Dedifferentiated amniotic fluid mesenchymal stem cell (primary cell): ENCODE measurements around the gene ADGRG3.

Source experiments
- DNase-seq: peaks from one replicate; pipeline ENCODE4 v3.0.0-alpha.2; 2016; ENCODE audit errors: extremely low spot score

Gene ADGRG3

GRCh38 chr16:57668263-57668571 lies at the start of gene ADGRG3:
Gene ADGRG3 (plus strand): TSS chr16:57668306. CDS start chr16:57668348, 42 bp downstream.
- no peak for DNase-seq

DNA sequence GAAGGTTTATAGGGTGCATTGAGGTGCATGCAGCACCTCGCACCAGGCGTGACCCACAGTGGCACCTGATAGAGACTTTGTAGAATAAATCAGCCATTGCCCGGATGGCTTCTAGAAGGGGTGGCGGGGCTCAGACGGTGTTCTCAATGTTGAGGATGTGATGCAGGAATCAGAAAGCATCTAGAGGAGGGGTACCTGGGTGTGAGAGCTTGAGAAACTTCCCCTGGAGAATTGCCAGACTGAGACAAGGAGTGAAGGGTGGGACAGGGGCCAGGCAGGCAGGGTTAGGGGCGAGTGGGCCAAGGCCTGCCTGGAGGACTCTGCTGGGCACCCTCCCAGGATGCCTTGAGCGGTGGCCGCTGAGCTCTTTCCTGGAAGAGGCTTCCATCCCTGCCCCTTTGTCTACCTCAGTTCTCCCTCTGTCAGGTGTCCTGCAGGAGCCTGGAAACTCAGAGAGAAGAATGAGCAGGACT lies 48.9 kb upstream of the ADGRG3 start:
- DNase-seq = no peak

- no peak for DNase-seq
Observed at GRCh38 chr16:57619606-57620334, 48.3 kb upstream of the ADGRG3 start.

- DNase-seq = no peak
Observed at GRCh38 chr16:57620335-57621231, 47.5 kb upstream of the ADGRG3 start.

GRCh38 chr16:57621521-57622271 lies 46.4 kb upstream of the ADGRG3 start:
- no peak for DNase-seq

GRCh38 chr16:57622361-57623250 lies 45.5 kb upstream of the ADGRG3 start:
- no peak for DNase-seq

- DNase-seq = no peak
Observed at GRCh38 chr16:57623251-57624043, 44.7 kb upstream of the ADGRG3 start.

GRCh38 chr16:57624044-57624688 lies 43.9 kb upstream of the ADGRG3 start:
- no peak for DNase-seq

DNA sequence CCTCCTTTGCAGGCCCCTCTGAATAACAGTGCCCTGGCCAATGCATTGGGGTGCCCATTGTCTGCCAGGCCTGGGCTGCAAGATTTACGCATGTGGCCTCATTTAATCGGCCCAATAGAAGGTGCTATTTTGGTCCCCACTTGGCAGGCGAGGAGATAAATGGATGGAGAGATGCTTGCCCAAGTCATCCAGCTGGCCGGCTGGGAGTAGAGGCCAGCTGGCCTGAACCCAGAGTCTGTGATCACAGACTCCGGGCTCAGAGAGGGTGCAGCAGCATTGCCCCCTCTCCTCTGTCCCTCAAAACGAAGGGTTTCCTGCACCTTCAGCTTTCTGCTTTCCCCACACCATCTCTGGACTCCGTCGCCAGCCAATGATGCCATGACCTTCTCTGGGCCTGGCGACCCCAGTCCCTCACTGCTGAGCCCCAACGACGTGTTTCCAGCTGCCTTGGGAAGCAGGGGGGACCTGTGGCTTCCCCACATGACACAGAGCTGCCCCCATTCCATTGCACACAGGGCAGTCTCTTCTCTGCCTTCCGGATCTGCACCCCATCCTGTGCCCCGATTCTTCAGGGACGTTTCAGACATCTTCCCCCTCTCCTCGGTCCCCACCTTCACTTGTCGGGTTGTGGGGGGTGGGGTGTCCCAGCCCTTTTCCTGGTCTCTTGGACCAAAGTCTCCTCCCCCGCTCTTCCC lies 43.2 kb upstream of the ADGRG3 start:
- no peak for DNase-seq

DNA sequence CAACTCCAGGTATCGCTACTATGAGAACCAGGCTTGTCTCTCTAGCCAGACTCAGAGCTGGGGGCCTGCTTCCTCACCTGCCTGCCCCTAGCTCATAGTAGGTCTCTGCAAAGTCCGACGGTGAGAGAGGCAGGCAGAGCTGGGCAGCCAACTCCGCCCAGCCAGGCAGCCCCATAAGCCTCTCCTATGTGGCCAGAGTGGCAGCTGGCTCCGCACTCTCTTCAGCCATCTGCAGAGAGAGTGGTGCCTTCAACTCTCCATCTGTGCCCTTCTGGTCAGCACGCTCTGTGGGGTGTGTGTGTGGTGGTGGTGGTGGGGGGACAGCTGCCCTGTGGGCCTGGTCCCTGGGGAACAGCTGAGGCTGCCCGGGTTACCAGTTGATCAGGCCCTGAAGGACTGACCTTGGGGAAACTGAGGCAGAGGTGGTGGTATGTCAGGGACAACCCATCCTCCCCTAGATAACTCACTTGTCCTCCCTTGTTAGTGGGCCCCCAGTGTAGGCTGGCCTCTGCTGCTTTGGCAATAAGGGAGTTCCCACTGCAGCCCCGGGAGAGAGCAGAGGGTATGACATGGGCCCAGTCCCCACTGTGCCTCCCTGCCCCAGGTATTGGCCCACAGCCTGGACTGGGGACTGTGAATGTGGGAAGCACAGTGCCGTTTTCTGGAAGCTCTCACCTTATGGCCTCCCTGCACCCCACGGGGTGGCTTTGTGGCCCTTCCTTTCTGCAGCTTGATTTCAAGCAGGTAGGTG lies 41.5 kb upstream of the ADGRG3 start:
- no peak for DNase-seq

DNA sequence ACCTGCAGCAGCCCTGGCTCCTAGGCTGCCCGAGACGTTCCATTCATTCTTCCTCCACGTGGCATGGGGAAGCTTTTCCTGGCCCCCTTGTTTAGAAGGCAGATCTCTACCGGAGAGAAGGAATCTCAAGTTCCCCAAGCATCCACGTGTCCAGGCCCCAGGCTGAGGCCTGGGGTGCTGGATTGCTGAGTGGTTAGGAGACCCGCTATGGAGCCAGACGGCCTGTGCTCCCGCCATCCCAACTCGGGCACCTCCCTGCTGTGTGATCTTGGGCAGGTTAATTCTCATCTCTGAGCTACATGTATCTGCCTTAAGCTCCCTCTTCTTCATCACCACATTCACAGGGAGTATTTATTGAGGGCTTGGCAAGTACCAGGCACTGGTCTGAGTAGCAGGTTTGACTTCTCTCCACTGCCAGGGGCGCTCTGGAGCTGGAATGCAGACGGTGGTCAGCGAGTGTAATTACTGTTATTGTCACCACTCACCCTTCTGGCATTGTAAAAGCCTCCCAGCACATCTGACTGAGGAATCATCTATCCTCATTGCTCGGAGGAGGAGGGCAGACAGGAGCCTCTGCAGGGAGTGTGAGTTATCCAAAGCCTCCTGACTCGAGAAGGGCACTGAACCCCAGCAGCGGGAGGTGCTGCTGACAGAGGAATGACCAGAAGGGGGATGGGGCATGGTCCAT lies 40.8 kb upstream of the ADGRG3 start:
- peak; percentile 49 for DNase-seq

- DNase-seq = peak; percentile 88
Observed at GRCh38 chr16:57628008-57628781, 39.9 kb upstream of the ADGRG3 start, which contains the start of gene ADGRG1. Gene ADGRG1 (plus strand): TSS chr16:57628630. CDS start chr16:57650288, 21,658 bp downstream.

- DNase-seq = no peak
Observed at GRCh38 chr16:57628783-57629293, 39.3 kb upstream of the ADGRG3 start.

GRCh38 chr16:57629516-57630406 lies 38.3 kb upstream of the ADGRG3 start:
- DNase-seq = no peak

- DNase-seq = no peak
Observed at GRCh38 chr16:57630407-57630797, 37.7 kb upstream of the ADGRG3 start.
